RCC 7860 (cell line): ENCODE measurements around the gene GTF3C5.
"Not testable (repeated sequence)": the region's sequence is repeated elsewhere in the genome, so short reads cannot be mapped to it uniquely, and the experiment has no call there.

Experiments
- DNase-seq: peaks from one replicate; pipeline ENCODE4 v3.0.0-alpha.2; 2015; ENCODE audit warnings: low spot score
- FAIRE-seq: peaks from 2 replicates; lab custom pipeline; 2012; peaks lifted over from hg19 to GRCh38; lab: Jason Lieb, UNC

The GTF3C5 gene

GRCh38 chr9:132996526-132996925 lies 34.3 kb upstream of the GTF3C5 start:
- FAIRE-seq (no peak), DNase-seq (no peak)

GRCh38 chr9:132997591-132997990 lies 33.2 kb upstream of the GTF3C5 start:
- peak; percentile 61 for FAIRE-seq
- DNase-seq: peak; percentile 86

- not testable (repeated sequence) for DNase-seq, FAIRE-seq
These were observed 32.6 kb upstream of the GTF3C5 start for GRCh38 chr9:132998221-132998620.

- DNase-seq (no peak), FAIRE-seq (no peak)
These were observed 31.8 kb upstream of the GTF3C5 start for GRCh38 chr9:132998831-132999635.

GRCh38 chr9:133002147-133003070 lies 28.4 kb upstream of the GTF3C5 start:
- DNase-seq (no peak), FAIRE-seq (no peak)

GRCh38 chr9:133003071-133003461 lies 27.7 kb upstream of the GTF3C5 start:
- DNase-seq (no peak), FAIRE-seq (no peak)

GRCh38 chr9:133003671-133004090 lies 27.1 kb upstream of the GTF3C5 start:
- no peak for FAIRE-seq
- DNase-seq: no peak

- no peak for FAIRE-seq
These were observed 26.5 kb upstream of the GTF3C5 start for GRCh38 chr9:133004091-133004998.

GRCh38 chr9:133004999-133005760 lies 25.6 kb upstream of the GTF3C5 start:
- no peak for FAIRE-seq
- DNase-seq: no peak

More at GRCh38 chr9:133004091-133004998, 26.5 kb upstream of the GTF3C5 start:
- no peak for DNase-seq

- FAIRE-seq: no peak
- DNase-seq: no peak
These were observed 24.8 kb upstream of the GTF3C5 start for GRCh38 chr9:133005957-133006356.

GRCh38 chr9:133006731-133007352 lies 24.0 kb upstream of the GTF3C5 start:
- DNase-seq (no peak), FAIRE-seq (no peak)

GRCh38 chr9:133008406-133008805 lies 22.4 kb upstream of the GTF3C5 start:
- FAIRE-seq (no peak), DNase-seq (no peak)

GRCh38 chr9:133008824-133009223 lies 22.0 kb upstream of the GTF3C5 start:
- FAIRE-seq (no peak), DNase-seq (no peak)

GRCh38 chr9:133009906-133010582 lies 20.8 kb upstream of the GTF3C5 start:
- no peak for DNase-seq
- FAIRE-seq: no peak

GRCh38 chr9:133014696-133015095 lies 16.1 kb upstream of the GTF3C5 start:
- no peak for FAIRE-seq
- no peak for DNase-seq

GRCh38 chr9:133023117-133023890 lies 7.5 kb upstream of the GTF3C5 start:
- DNase-seq (no peak), FAIRE-seq (no peak)

- no peak for FAIRE-seq
- DNase-seq: no peak
These were observed 4.4 kb upstream of the GTF3C5 start for GRCh38 chr9:133026426-133026825.

- DNase-seq (no peak), FAIRE-seq (no peak)
These were observed 3.7 kb upstream of the GTF3C5 start for GRCh38 chr9:133027134-133027533.
